ENCODE results near the gene PWWP2B. TPM values are rescaled to one million over a fixed set of nuclear protein-coding genes. Genes with fewer than 3 reads are reported as not detected.

The PWWP2B gene
- total RNA-seq, 2 donors from 2014 or later, result 7.7 to 8.1 TPM

- DNase-seq (ENCODE audit: low spot score), result no peak
- H3K27ac ChIP-seq, result no peak overlapping the region
- no peak for TF ChIP-seq CTCF (IDR thresholded peaks at IDR 0.05)
- no peaks in the 10 kb centered on the region for H3K9me3 ChIP-seq
- no peak overlapping the region for H3K4me3 ChIP-seq
- H3K4me1 ChIP-seq, result peaks cover 0 to 20% of the 10 kb centered on the region in 2 donors
- H3K36me3 ChIP-seq, result no peaks in the 10 kb centered on the region
- H3K27me3 ChIP-seq, result no peaks in the 10 kb centered on the region
Observed at GRCh38 chr10:132425757-132426155, 28.8 kb downstream of the PWWP2B start.

GRCh38 chr10:132427006-132427771 lies 30.2 kb downstream of the PWWP2B start:
- TF ChIP-seq CTCF (IDR thresholded peaks at IDR 0.05), result no peak
- Histone ChIP-seq H3K4me3 (no peak overlapping the region), H3K9me3 (no peaks in the 10 kb centered on the region), H3K4me1 (peaks cover 0 to 6% of the 10 kb centered on the region in 2 donors), H3K27me3 (no peaks in the 10 kb centered on the region), H3K27ac (no peak overlapping the region), H3K36me3 (no peaks in the 10 kb centered on the region)
- DNase-seq (ENCODE audit: low spot score), result no peak

- no peak for TF ChIP-seq CTCF (IDR thresholded peaks at IDR 0.05)
- DNase-seq (ENCODE audit: low spot score), result no peak
- no peaks in the 10 kb centered on the region for H3K27me3 ChIP-seq
- H3K36me3 ChIP-seq, result no peaks in the 10 kb centered on the region
- H3K27ac ChIP-seq, result no peak overlapping the region
- H3K9me3 ChIP-seq, result no peaks in the 10 kb centered on the region
- no peaks in the 10 kb centered on the region for H3K4me1 ChIP-seq
- H3K4me3 ChIP-seq, result no peak overlapping the region
Observed at GRCh38 chr10:132427939-132428367, 31.0 kb downstream of the PWWP2B start.

- no peaks in the 10 kb centered on the region for H3K36me3 ChIP-seq
- no peak overlapping the region for H3K4me3 ChIP-seq
- no peak for DNase-seq (ENCODE audit: low spot score)
- no peak for TF ChIP-seq CTCF (IDR thresholded peaks at IDR 0.05)
- H3K27ac ChIP-seq, result no peak overlapping the region
- H3K9me3 ChIP-seq, result no peaks in the 10 kb centered on the region
- H3K4me1 ChIP-seq, result no peaks in the 10 kb centered on the region
- no peaks in the 10 kb centered on the region for H3K27me3 ChIP-seq
Observed at GRCh38 chr10:132428486-132428995, 31.5 kb downstream of the PWWP2B start.

GRCh38 chr10:132429281-132430230 lies 32.6 kb downstream of the PWWP2B start:
- Histone ChIP-seq H3K27me3 (no peaks in the 10 kb centered on the region), H3K27ac (no peak overlapping the region), H3K4me3 (no peak overlapping the region), H3K4me1 (no peaks in the 10 kb centered on the region), H3K36me3 (no peaks in the 10 kb centered on the region), H3K9me3 (no peaks in the 10 kb centered on the region)
- TF ChIP-seq CTCF (IDR thresholded peaks at IDR 0.05), result no peak
- no peak for DNase-seq (ENCODE audit: low spot score)

Data from right atrium auricular region (tissue), 2 donors.